H1 (cell line): ENCODE data around the gene PLS3. TPM values are rescaled to one million over a fixed set of nuclear protein-coding genes. Genes with fewer than 3 reads are reported as not detected.

Experiments
- CTCF ChIA-PET: fragments of 300-600 bp; sonication (Branson Sonifier 250); formaldehyde crosslinking; loops from one replicate; lab custom pipeline; 2021; ENCODE audit not compliant: partially characterized antibody; lab: Charles Lee
- POLR2A ChIA-PET: fragments of 300-600 bp; sonication (Branson Sonifier 250); formaldehyde crosslinking; loops from one replicate; lab custom pipeline; 2021; ENCODE audit warnings: inconsistent platforms; ENCODE audit not compliant: partially characterized antibody; lab: Charles Lee
- DNase-seq, 2 experiments: peaks; one replicate each; pipeline versions ENCODE4 v3.0.0 to v3.0.0-alpha.2; 2010 to 2022; ENCODE audit warnings: low spot score in 2 of 2, low read depth in 1 of 2, mixed read lengths in 1 of 2
- FAIRE-seq: peaks from 2 replicates; lab custom pipeline; 2011; peaks lifted over from hg19 to GRCh38; lab: Jason Lieb, UNC
- H2AFZ ChIP-seq: 2 replicates; pipeline ENCODE4 v1.8.1; 2012; ENCODE audit warnings: low read length, inconsistent platforms
- H2AK5ac ChIP-seq: 2 replicates; pipeline ENCODE4 v1.6.1; 2013; ENCODE audit warnings: low read depth, low read length
- H2BK120ac ChIP-seq: replicated peaks from 2 replicates; pipeline ENCODE3; 2013; ENCODE audit warnings: low read depth, low read length, inconsistent platforms
- H2BK12ac ChIP-seq: 2 replicates; pipeline ENCODE4 v1.6.1; 2013; ENCODE audit warnings: low read depth, low read length
- H2BK15ac ChIP-seq: 2 replicates; pipeline ENCODE4 v1.6.1; 2013; ENCODE audit warnings: low read length
- H2BK20ac ChIP-seq: 2 replicates; pipeline ENCODE4 v1.6.1; 2013; ENCODE audit warnings: low read length
- H2BK5ac ChIP-seq: 2 replicates; pipeline ENCODE4 v1.6.1; 2013; ENCODE audit warnings: low read depth, low read length
- H3K14ac ChIP-seq: 2 replicates; pipeline ENCODE4 v1.6.1; 2013; ENCODE audit warnings: inconsistent platforms; ENCODE audit not compliant: insufficient read length
- H3K18ac ChIP-seq: 2 replicates; pipeline ENCODE4 v1.6.1; 2013; ENCODE audit warnings: low read length; ENCODE audit errors: extremely low read depth
- H3K23ac ChIP-seq: 2 replicates; pipeline ENCODE4 v1.6.1; 2013; ENCODE audit warnings: inconsistent platforms; ENCODE audit not compliant: insufficient read length
- H3K23me2 ChIP-seq: 2 replicates; pipeline ENCODE4 v1.6.1; 2013; ENCODE audit warnings: low read depth, low read length
- H3K27ac ChIP-seq: 2 replicates; pipeline ENCODE4 v1.6.1; 2011; ENCODE audit warnings: low read depth, low read length, inconsistent platforms
- H3K27me3 ChIP-seq, 4 experiments: replicated peaks in 1 of 4; 1 replicate in 1 of 4; 2 replicates in 3 of 4; pipeline versions ENCODE4 v1.6.1 to v1.8.1; 2011 to 2013; ENCODE audit warnings: low read length in 3 of 4, mild to moderate bottlenecking in 3 of 4, inconsistent platforms in 2 of 4, mixed read lengths in 2 of 4, moderate library complexity in 1 of 4; ENCODE audit not compliant: control insufficient read depth in 3 of 4, insufficient read depth in 3 of 4; ENCODE audit errors: extremely low read depth in 1 of 4
- H3K36me3 ChIP-seq, 4 experiments: 2 replicates each; pipeline versions ENCODE4 v1.6.1 to v1.8.1; 2011 to 2013; ENCODE audit warnings: mild to moderate bottlenecking in 4 of 4, low read length in 3 of 4, moderate library complexity in 2 of 4, control low read depth in 1 of 4, inconsistent platforms in 1 of 4; ENCODE audit not compliant: insufficient read depth in 4 of 4, control insufficient read depth in 2 of 4
- H3K4ac ChIP-seq: replicated peaks from 2 replicates; pipeline ENCODE3; 2013; ENCODE audit warnings: low read length, low read depth, mixed read lengths, inconsistent platforms; ENCODE audit not compliant: insufficient read length
- H3K4me1 ChIP-seq, 4 experiments: replicated peaks in 1 of 4; 1 replicate in 1 of 4; 2 replicates in 3 of 4; pipeline versions ENCODE4 v1.6.1 to v1.8.1; 2011 to 2013; ENCODE audit warnings: low read length in 3 of 4, inconsistent platforms in 2 of 4, mixed read lengths in 1 of 4; ENCODE audit not compliant: insufficient read depth in 4 of 4, control insufficient read depth in 3 of 4
- H3K4me2 ChIP-seq, 2 experiments: 2 replicates each; pipeline versions ENCODE4 v1.6.1 to v1.8.1; 2011 to 2013; ENCODE audit warnings: low read depth in 2 of 2, low read length in 2 of 2, control low read depth in 1 of 2, inconsistent platforms in 1 of 2, mild to moderate bottlenecking in 1 of 2; ENCODE audit not compliant: insufficient read depth in 1 of 2
- H3K4me3 ChIP-seq, 4 experiments: fragments of 200-600, 300-600 bp in 1 of 4; sonication (generic), shearing (Covaris generic), sonication (Bioruptor Twin) in 1 of 4; 2 replicates each; pipeline versions ENCODE4 v1.5.1 to v1.8.1; 2011 to 2016; ENCODE audit warnings: low read length in 4 of 4, low read depth in 3 of 4, control low read depth in 2 of 4, inconsistent platforms in 2 of 4, mild to moderate bottlenecking in 2 of 4, mixed read lengths in 1 of 4, moderate library complexity in 1 of 4; ENCODE audit not compliant: insufficient read depth in 2 of 4; ENCODE audit errors: extremely low read depth in 1 of 4
- H3K56ac ChIP-seq: replicated peaks from 2 replicates; pipeline ENCODE3; 2013; ENCODE audit warnings: low read depth, mild to moderate bottlenecking, mixed read lengths, low read length, inconsistent platforms; ENCODE audit not compliant: insufficient read length
- H3K79me1 ChIP-seq: 2 replicates; pipeline ENCODE4 v1.6.1; 2013; ENCODE audit warnings: low read depth, low read length, control low read depth
- H3K79me2 ChIP-seq, 2 experiments: 2 replicates each; pipeline versions ENCODE4 v1.6.1 to v1.8.1; 2012 to 2013; ENCODE audit warnings: low read length in 2 of 2, mild to moderate bottlenecking in 2 of 2, inconsistent platforms in 1 of 2; ENCODE audit not compliant: insufficient read depth in 2 of 2, control insufficient read depth in 1 of 2
- H3K9ac ChIP-seq, 4 experiments: replicated peaks in 1 of 4; 1 replicate in 1 of 4; 2 replicates in 3 of 4; pipeline versions ENCODE4 v1.6.1 to v1.8.1; 2011 to 2013; ENCODE audit warnings: low read depth in 3 of 4, low read length in 3 of 4, control low read depth in 2 of 4, mild to moderate bottlenecking in 2 of 4, moderate library complexity in 2 of 4, inconsistent platforms in 1 of 4; ENCODE audit errors: extremely low read depth in 1 of 4
- H3K9me3 ChIP-seq, 2 experiments: 2 replicates each; pipeline versions ENCODE4 v1.6.1 to v1.8.1; 2012 to 2013; ENCODE audit warnings: mild to moderate bottlenecking in 2 of 2, moderate library complexity in 2 of 2, control low read depth in 1 of 2, inconsistent platforms in 1 of 2, low read depth in 1 of 2, low read length in 1 of 2, mixed read lengths in 1 of 2; ENCODE audit not compliant: insufficient read depth in 2 of 2
- H4K20me1 ChIP-seq, 2 experiments: replicated peaks in 1 of 2; 2 replicates each; pipeline versions ENCODE3 to v1.8.1; 2011 to 2013; ENCODE audit warnings: inconsistent platforms in 2 of 2, low read length in 2 of 2, mild to moderate bottlenecking in 1 of 2; ENCODE audit not compliant: insufficient read depth in 2 of 2, control insufficient read depth in 1 of 2
- H4K5ac ChIP-seq: 2 replicates; pipeline ENCODE4 v1.6.1; 2013; ENCODE audit warnings: low read length, low read depth, mixed read lengths, inconsistent platforms; ENCODE audit not compliant: insufficient read length
- H4K8ac ChIP-seq: 2 replicates; pipeline ENCODE4 v1.8.0; 2013; ENCODE audit warnings: mild to moderate bottlenecking, moderate library complexity, low read length, inconsistent platforms; ENCODE audit not compliant: insufficient read depth; ENCODE audit errors: extremely low read depth
- H4K91ac ChIP-seq: replicated peaks from 2 replicates; pipeline ENCODE3; 2013; ENCODE audit warnings: low read length, mixed read lengths, inconsistent platforms; ENCODE audit not compliant: insufficient read length
- WGBS, 2 experiments: shearing (Covaris generic) in 1 of 2; methylation state at CpG; one replicate each; pipeline versions ENCODE4 v1.1.6 to v1.1.7; 2013 to 2015; ENCODE audit warnings: low lambda C conversion rate in 2 of 2, mixed read lengths in 2 of 2, inconsistent platforms in 1 of 2, low coverage in 1 of 2, missing lambda C conversion rate in 1 of 2; ENCODE audit not compliant: insufficient replicate concordance in 2 of 2, insufficient coverage in 1 of 2, insufficient read length in 1 of 2; ENCODE audit errors: extremely low coverage in 1 of 2, missing lambda C conversion rate in 1 of 2; 5-methylcytosine and 5-hydroxymethylcytosine counted together
- polyA plus RNA-seq, 7 experiments: library from polyadenylated mRNA; depleted of rRNA in 3 of 7; stranded (reverse) in 5 of 7; unstranded in 2 of 7; fragments of >200 nt in 5 of 7; fragments of 200-250 nt in 2 of 7; gene quantifications; 1 replicate in 5 of 7; 2 replicates in 1 of 7; 4 replicates in 1 of 7; pipeline versions ENCODE4 v1.2.1 to v1.2.3, GENCODE V29; 2011 to 2013; ENCODE audit warnings: missing spikeins in 2 of 7, mixed read lengths in 2 of 7
- total RNA-seq: library from RNA; stranded (reverse); fragmentation: NEBNext Ultra II Directional; extraction: Animal tissue kit (Norgen Biotek cat#: 25700); gene quantifications from 2 replicates; pipeline ENCODE4 v1.2.1, GENCODE V29; 2021

The PLS3 gene
- total and polyA plus RNA-seq, 2 of the 8 experiments (the other 6 are each of a cell fraction or from before 2014, with no cell fraction given) = 107 to 185 TPM

DNA sequence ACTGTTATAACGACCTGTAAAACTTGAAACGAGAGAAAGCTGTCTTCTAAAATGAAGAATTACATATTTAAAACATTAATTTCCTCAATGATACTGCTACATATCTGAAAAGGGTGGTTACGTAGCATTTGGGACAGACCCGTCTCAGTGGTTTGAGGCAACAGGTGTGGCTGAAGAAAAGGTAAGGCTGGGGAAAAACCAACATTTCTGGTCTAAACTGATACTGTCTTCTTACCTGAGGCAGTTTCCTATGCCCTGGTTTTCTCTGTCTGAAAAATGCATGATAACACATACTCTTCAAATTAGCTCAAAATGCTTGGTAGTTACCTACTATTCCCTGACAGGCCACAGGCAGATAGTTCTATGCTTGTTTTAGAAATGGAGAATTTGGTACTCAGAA, 30.4 kb downstream of the PLS3 start:
- Histone ChIP-seq H4K91ac (no peak overlapping the region), H3K23ac (no peak overlapping the region), H4K5ac (no peak overlapping the region), H3K4me2 (no peak overlapping the region), H3K4me3 (no peak overlapping the region), H3K4ac (no peak overlapping the region), H3K36me3 (peaks cover 0 to 8% (median 0%) of the 10 kb centered on the region in 4 experiments; a peak in 1 of 8 replicates), H2BK12ac (no peak overlapping the region), H3K14ac (no peak overlapping the region), H2BK15ac (no peak overlapping the region), H3K79me1 (no peaks in the 10 kb centered on the region), H3K56ac (no peak overlapping the region), H3K27ac (no peak overlapping the region), H2AFZ (no peak overlapping the region), H4K20me1 (peaks cover 0 to 1% of the 10 kb centered on the region in 2 experiments), H3K79me2 (peaks cover 0 to 87% of the 10 kb centered on the region in 2 experiments; a peak in 2 of 4 replicates), H3K4me1 (peaks cover 0 to 14% (median 5%) of the 10 kb centered on the region in 4 experiments; a peak in 2 of 7 replicates), H3K9ac (no peak overlapping the region), H2BK20ac (no peak overlapping the region), H3K23me2 (no peaks in the 10 kb centered on the region), H3K27me3 (no peaks in the 10 kb centered on the region), H3K9me3 (no peaks in the 10 kb centered on the region), H2AK5ac (no peak overlapping the region), H3K18ac (no peak overlapping the region), H4K8ac (no peak overlapping the region), H2BK5ac (no peak overlapping the region), H2BK120ac (no peak overlapping the region)
- 83% methylated on average over 4 of the region's 4 CpGs; no CpG with 5 or more reads in 1 of the 2 experiments for WGBS, 2 experiments
- DNase-seq = no peak
- POLR2A ChIA-PET = interaction anchor here (0.9 kb wide), 1 partner anchor 8 kb away, joined by 3 read pairs; no protein-coding TSS in a partner anchor
- CTCF ChIA-PET = interaction anchor here (1.0 kb wide), 1 partner anchor 246 kb away, joined by 3 read pairs; no protein-coding TSS in a partner anchor
- peak; percentile 19 for FAIRE-seq
